MCF 10A (cell line): ENCODE results near the gene CDK5RAP3. TPM values are rescaled to one million over a fixed set of nuclear protein-coding genes. Genes with fewer than 3 reads are reported as not detected.

ENCODE experiments used
- BruUV-seq: library from RNA; stranded (reverse); fragments of 400-500 nt; replicated peaks from 2 replicates; lab custom pipeline; 2021; lab: Mats Ljungman, UMichigan
- CTCF ChIA-PET: fragments of 300-600 bp; sonication (Branson Sonifier 250); formaldehyde crosslinking; extraction: SDS; loops from one replicate; lab custom pipeline; 2021; ENCODE audit warnings: antibody characterized with exemption, inconsistent platforms; lab: Yijun Ruan, JAX
- POLR2A ChIA-PET: fragments of 300-600, 350-650 bp; sonication (Branson Sonifier 250); formaldehyde crosslinking; extraction: SDS; loops from one replicate; lab custom pipeline; 2020; ENCODE audit warnings: antibody characterized with exemption, inconsistent platforms; lab: Yijun Ruan, JAX
- DNase-seq: peaks from one replicate; pipeline ENCODE4 v3.0.0-alpha.2; 2018; ENCODE audit not compliant: unreplicated experiment
- H3K27ac Mint-ChIP-seq: one replicate; pipeline ENCODE4 v1.8.0; 2022; ENCODE audit warnings: mild to moderate bottlenecking, low read depth, mixed read lengths; ENCODE audit not compliant: unreplicated experiment
- H3K27me3 Mint-ChIP-seq: one replicate; pipeline ENCODE4 v1.8.0; 2022; ENCODE audit warnings: mixed read lengths; ENCODE audit not compliant: insufficient read depth, unreplicated experiment
- H3K36me3 Mint-ChIP-seq: one replicate; pipeline ENCODE4 v1.8.0; 2022; ENCODE audit warnings: mild to moderate bottlenecking, moderate library complexity, mixed read lengths; ENCODE audit not compliant: insufficient read depth, unreplicated experiment
- H3K4me1 Mint-ChIP-seq: one replicate; pipeline ENCODE4 v1.8.0; 2022; ENCODE audit warnings: mixed read lengths; ENCODE audit not compliant: insufficient read depth, unreplicated experiment
- H3K4me3 Mint-ChIP-seq: one replicate; pipeline ENCODE4 v1.8.0; 2022; ENCODE audit warnings: mild to moderate bottlenecking, moderate library complexity, mixed read lengths; ENCODE audit not compliant: unreplicated experiment
- H3K9me3 Mint-ChIP-seq: one replicate; pipeline ENCODE4 v1.8.0; 2022; ENCODE audit warnings: mixed read lengths; ENCODE audit not compliant: unreplicated experiment
- CTCF ChIP-seq: fragments of 200-600 bp; IDR thresholded peaks from one replicate; pipeline ENCODE4 v1.8.0; 2022; ENCODE audit warnings: antibody characterized with exemption, mild to moderate bottlenecking; ENCODE audit not compliant: unreplicated experiment
- intact Hi-C: fragments of 100-400 bp; cut with micrococcal nuclease; formaldehyde crosslinking; loops from 2 replicates; pipeline ENCODE4 v1.14.1; 2022
- total RNA-seq: library from RNA; stranded (reverse); gene quantifications from 2 replicates; pipeline ENCODE4 v1.2.3, GENCODE V29; 2022

Gene CDK5RAP3
- total RNA-seq, 1 experiment from 2014 or later: 132 TPM

GRCh38 chr17:47953909-47954308, 17.0 kb upstream of the CDK5RAP3 start:
- no peak for TF ChIP-seq CTCF
- no peak overlapping the region for H3K27ac Mint-ChIP-seq
- ChIA-PET CTCF (interaction anchor here (0.6 to 15.6 kb wide), 5 partner anchors 13 to 112 kb away, joined by 3 to 336 read pairs (median 4); partner anchors contain the start of genes CDK5RAP3 and PNPO), POLR2A (interaction anchor here (0.7 to 11.7 kb wide), 6 partner anchors 11 to 939 kb away, joined by 3 to 256 read pairs (median 6); partner anchors contain the start of genes CDK5RAP3, PNPO and SP2)
- H3K36me3 Mint-ChIP-seq: peaks cover 13% of the 10 kb centered on the region
- DNase-seq: no peak
- intact Hi-C loops: no loop called here
- no peak overlapping the region for H3K4me3 Mint-ChIP-seq
- no peaks in the 10 kb centered on the region for H3K9me3 Mint-ChIP-seq
- BruUV-seq: no TSS peak
- no peaks in the 10 kb centered on the region for H3K27me3 Mint-ChIP-seq
- peaks cover 33% of the 10 kb centered on the region for H3K4me1 Mint-ChIP-seq

DNA sequence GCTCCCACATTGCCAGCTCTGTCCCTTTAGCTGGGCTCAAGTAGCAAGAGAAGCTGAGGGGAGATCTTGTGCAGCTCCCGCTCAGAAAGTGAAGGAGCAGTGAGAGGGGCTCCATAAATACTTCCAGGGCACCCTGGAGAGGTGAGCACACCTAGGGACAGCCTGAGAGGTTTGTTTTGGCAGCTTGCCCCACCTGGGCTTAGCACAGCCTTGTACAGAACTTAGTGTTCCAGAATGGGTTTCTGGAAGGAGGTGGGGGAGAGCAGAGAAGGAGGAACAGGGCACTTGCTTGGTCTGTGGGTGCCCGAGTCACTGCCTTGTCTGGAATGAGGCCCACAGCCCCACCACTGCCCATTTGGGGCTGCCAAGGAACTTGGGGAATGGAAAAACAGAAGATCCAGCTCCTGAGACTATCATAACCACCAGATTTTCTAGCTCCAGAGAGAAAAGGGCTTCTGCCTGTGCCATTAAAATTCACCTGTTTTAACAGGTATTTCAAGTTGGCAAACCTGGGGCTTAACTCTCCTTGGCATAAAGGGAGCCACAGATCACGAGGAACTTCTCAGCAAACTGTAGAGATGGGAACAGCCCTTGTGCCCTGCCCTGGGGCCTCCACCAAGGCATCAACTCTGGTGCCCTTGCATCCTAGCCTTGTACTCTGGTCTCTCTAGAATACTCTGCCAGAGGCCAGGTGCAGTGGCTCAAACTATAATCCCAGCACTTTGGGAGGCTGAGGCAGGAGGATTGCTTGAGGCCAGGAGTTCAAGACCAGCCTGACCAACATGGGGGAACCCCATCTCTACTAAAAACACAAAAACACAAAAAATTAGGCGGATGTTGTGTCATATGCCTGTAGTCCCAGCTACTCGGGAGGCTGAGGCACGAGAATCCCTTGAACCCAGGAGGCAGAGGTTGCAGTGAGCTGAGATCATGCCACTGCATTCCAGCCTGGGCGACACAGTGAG, 15.1 kb upstream of the CDK5RAP3 start:
- BruUV-seq: no TSS peak
- H3K4me1 Mint-ChIP-seq: peaks cover 30% of the 10 kb centered on the region
- no peaks in the 10 kb centered on the region for H3K9me3 Mint-ChIP-seq
- H3K36me3 Mint-ChIP-seq: peaks cover 13% of the 10 kb centered on the region
- peak overlapping the region; percentile 47 for H3K4me3 Mint-ChIP-seq
- ChIA-PET CTCF (interaction anchor here (0.5 to 15.6 kb wide), 7 partner anchors 7 to 1205 kb away, joined by 3 to 336 read pairs (median 4); partner anchors contain the start of gene CDK5RAP3), POLR2A (interaction anchor here (0.8 to 11.7 kb wide), 11 partner anchors 6 to 124 kb away, joined by 3 to 256 read pairs (median 9); partner anchors contain the start of genes CDK5RAP3, LRRC46, MRPL10 and PNPO)
- no peaks in the 10 kb centered on the region for H3K27me3 Mint-ChIP-seq
- intact Hi-C loops: no loop called here
- no peak for TF ChIP-seq CTCF
- peak overlapping the region; percentile 57 for H3K27ac Mint-ChIP-seq
- peak; percentile 88 for DNase-seq

DNA sequence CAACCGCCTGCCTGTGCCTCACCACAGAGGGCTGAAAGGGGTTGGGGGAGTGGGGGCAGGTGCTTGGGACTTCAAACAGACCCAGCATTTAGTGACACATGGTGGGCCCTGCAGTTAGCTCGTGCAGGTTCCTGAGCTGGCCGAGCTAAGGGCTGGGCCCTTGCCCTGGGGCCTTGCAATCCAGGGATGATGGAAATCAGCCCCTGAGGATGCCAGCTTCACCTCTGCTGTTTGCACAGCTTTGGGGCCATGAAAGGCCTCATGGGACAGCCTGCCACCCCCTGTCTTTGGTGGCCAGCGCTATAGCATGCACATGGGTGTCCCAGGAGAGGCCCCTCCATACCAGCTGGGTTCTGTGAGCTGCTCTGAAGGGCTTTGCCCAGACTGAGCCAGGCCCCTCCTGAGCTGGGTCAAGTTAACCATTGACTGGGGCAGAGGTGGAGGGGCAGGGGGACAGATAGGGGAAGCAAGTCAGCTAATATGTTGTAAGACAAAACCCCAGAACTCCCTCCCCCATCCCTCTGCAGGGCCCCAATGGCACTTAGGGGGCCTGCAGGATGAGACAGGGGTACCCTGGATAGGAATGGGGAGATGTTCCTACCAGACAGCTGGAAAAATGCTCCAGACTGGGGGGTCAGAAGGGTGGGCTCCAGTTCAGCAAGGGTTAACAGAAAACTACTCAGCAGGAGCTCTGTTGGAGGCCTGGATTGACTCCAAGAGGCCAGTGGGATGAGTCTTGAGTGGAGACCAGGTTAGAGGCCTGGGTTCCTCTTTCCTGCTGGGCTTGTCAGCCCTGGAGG, 13.9 kb upstream of the CDK5RAP3 start:
- H3K36me3 Mint-ChIP-seq: peaks cover 13% of the 10 kb centered on the region
- H3K27me3 Mint-ChIP-seq: no peaks in the 10 kb centered on the region
- H3K9me3 Mint-ChIP-seq: peaks cover 3% of the 10 kb centered on the region
- TF ChIP-seq CTCF: no peak
- ChIA-PET CTCF (interaction anchor here (0.6 to 15.6 kb wide), 6 partner anchors 8 to 115 kb away, joined by 3 to 336 read pairs (median 4); partner anchors contain the start of gene CDK5RAP3), POLR2A (interaction anchor here (0.5 to 11.7 kb wide), 13 partner anchors 8 to 1255 kb away, joined by 3 to 256 read pairs (median 4); partner anchors contain the start of genes CDK5RAP3 and PNPO)
- DNase-seq: peak; percentile 35
- intact Hi-C loops: no loop called here
- peak overlapping the region; percentile 47 for H3K4me3 Mint-ChIP-seq
- no TSS peak for BruUV-seq
- peak overlapping the region; percentile 57 for H3K27ac Mint-ChIP-seq
- H3K4me1 Mint-ChIP-seq: peaks cover 30% of the 10 kb centered on the region
